ENCODE measurements around the gene GGT5. TPM values are rescaled to one million over a fixed set of nuclear protein-coding genes. Genes with fewer than 3 reads are reported as not detected.
A peak's percentile ranks its signal among the peaks of the same experiment; 100 is the strongest.

Gene GGT5
- total RNA-seq, 2 donors from 2014 or later: 36.2 to 58.7 TPM

- H3K27ac ChIP-seq: no peak overlapping the region
- no peak for DNase-seq (ENCODE audit: low spot score)
- no peaks in the 10 kb centered on the region for H3K9me3 ChIP-seq
- no peaks in the 10 kb centered on the region for H3K27me3 ChIP-seq
- TF ChIP-seq CTCF (IDR thresholded peaks at IDR 0.05): no peak
- no peak overlapping the region for H3K4me3 ChIP-seq
- no peaks in the 10 kb centered on the region for H3K36me3 ChIP-seq
- H3K4me1 ChIP-seq: peaks cover 0 to 20% of the 10 kb centered on the region in 2 donors
Observed at GRCh38 chr22:24190596-24191208, 54.2 kb downstream of the GGT5 start.

GRCh38 chr22:24190159-24190540 is 54.7 kb downstream of the GGT5 start:
- no peaks in the 10 kb centered on the region for H3K27me3 ChIP-seq
- H3K27ac ChIP-seq: no peak overlapping the region
- H3K36me3 ChIP-seq: no peaks in the 10 kb centered on the region
- TF ChIP-seq CTCF (IDR thresholded peaks at IDR 0.05): no peak
- DNase-seq (ENCODE audit: low spot score): no peak
- H3K4me1 ChIP-seq: peaks cover 0 to 20% of the 10 kb centered on the region in 2 donors
- H3K4me3 ChIP-seq: no peak overlapping the region
- no peaks in the 10 kb centered on the region for H3K9me3 ChIP-seq

GRCh38 chr22:24189249-24190158 is 55.4 kb downstream of the GGT5 start:
- peak; percentile 79 for DNase-seq (ENCODE audit: low spot score)
- Histone ChIP-seq H3K36me3 (no peaks in the 10 kb centered on the region), H3K27ac (no peak overlapping the region), H3K4me1 (peaks cover 0 to 20% of the 10 kb centered on the region in 2 donors), H3K27me3 (no peaks in the 10 kb centered on the region), H3K9me3 (no peaks in the 10 kb centered on the region), H3K4me3 (no peak overlapping the region)
- TF ChIP-seq CTCF (IDR thresholded peaks at IDR 0.05): peak; percentile 56 to 95

GRCh38 chr22:24188705-24189248 is 56.1 kb downstream of the GGT5 start:
- no peak for DNase-seq (ENCODE audit: low spot score)

More at GRCh38 chr22:24188705-24189248, 56.1 kb downstream of the GGT5 start:
- no peak for TF ChIP-seq CTCF (IDR thresholded peaks at IDR 0.05)
- no peaks in the 10 kb centered on the region for H3K9me3 ChIP-seq
- H3K27ac ChIP-seq: no peak overlapping the region
- no peak overlapping the region for H3K4me3 ChIP-seq
- peaks cover 0 to 20% of the 10 kb centered on the region in 2 donors for H3K4me1 ChIP-seq
- H3K36me3 ChIP-seq: no peaks in the 10 kb centered on the region
- no peaks in the 10 kb centered on the region for H3K27me3 ChIP-seq

Measured in right atrium auricular region (tissue), 2 donors.